T-helper 2 cell treated with Interferon-gamma antibody and Interleukin-4, amounts not matched to agents 5 μg/mL and 100 μg/mL, for 36 hours (primary cell): ENCODE data around the gene ZDHHC11.
"Not testable (repeated sequence)": the region's sequence is repeated elsewhere in the genome, so short reads cannot be mapped to it uniquely, and the experiment has no call there.

Experiments used
- DNase-seq: peaks from one replicate; pipeline ENCODE4 v3.0.0; 2021; ENCODE audit warnings: low spot score
- H3K27ac Mint-ChIP-seq: one replicate; pipeline ENCODE4 v1.8.0; 2021; ENCODE audit warnings: mild to moderate bottlenecking, mixed read lengths
- H3K27me3 Mint-ChIP-seq: one replicate; pipeline ENCODE4 v1.8.0; 2021; ENCODE audit warnings: low read depth, mixed read lengths
- H3K36me3 Mint-ChIP-seq: one replicate; pipeline ENCODE4 v1.8.0; 2021; ENCODE audit warnings: low read depth, mixed read lengths
- H3K4me1 Mint-ChIP-seq: one replicate; pipeline ENCODE4 v1.8.0; 2021; ENCODE audit warnings: low read depth, mixed read lengths
- H3K4me3 Mint-ChIP-seq: one replicate; pipeline ENCODE4 v1.8.0; 2022; ENCODE audit warnings: mild to moderate bottlenecking, moderate library complexity, mixed read lengths
- H3K9me3 Mint-ChIP-seq: one replicate; pipeline ENCODE4 v1.8.0; 2021; ENCODE audit warnings: mixed read lengths

ZDHHC11 gene

DNA sequence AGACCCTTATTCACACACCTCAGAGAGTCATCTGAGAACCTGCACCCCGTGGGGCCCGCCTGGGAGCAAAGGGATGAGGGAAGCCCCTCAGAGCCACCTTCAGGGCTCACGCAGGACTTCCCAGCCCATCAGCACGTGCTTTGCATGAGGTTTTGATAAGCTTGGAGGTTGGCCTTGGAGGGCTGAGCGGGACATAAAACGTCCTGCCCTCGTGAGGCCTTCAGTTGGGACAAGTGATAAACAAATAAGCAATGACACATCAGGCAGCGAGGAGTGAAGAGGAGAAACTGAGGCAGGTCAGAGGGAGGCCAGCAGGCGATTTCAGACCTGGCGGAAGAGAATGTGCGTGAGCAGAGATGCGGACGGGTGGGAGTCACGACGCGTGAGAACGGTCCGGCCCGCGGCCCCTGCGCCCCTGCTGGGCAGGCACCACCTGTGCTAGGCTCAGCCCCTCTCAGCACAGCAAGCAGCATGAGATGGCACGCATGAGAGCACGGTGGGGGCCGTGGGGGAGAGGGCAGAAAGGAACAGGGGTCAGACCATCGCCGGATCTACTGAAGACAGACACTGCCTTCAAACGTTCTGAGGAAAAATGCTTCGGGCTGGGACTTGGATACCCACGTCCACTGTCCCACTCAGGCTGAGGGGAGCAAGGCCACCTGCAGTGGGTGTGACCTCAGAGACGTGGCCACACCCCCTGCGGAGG is 78.8 kb downstream of the ZDHHC11 start:
- not testable (repeated sequence) for H3K4me3 Mint-ChIP-seq, H3K36me3 Mint-ChIP-seq, DNase-seq, H3K4me1 Mint-ChIP-seq, H3K27ac Mint-ChIP-seq, H3K27me3 Mint-ChIP-seq, H3K9me3 Mint-ChIP-seq

DNA sequence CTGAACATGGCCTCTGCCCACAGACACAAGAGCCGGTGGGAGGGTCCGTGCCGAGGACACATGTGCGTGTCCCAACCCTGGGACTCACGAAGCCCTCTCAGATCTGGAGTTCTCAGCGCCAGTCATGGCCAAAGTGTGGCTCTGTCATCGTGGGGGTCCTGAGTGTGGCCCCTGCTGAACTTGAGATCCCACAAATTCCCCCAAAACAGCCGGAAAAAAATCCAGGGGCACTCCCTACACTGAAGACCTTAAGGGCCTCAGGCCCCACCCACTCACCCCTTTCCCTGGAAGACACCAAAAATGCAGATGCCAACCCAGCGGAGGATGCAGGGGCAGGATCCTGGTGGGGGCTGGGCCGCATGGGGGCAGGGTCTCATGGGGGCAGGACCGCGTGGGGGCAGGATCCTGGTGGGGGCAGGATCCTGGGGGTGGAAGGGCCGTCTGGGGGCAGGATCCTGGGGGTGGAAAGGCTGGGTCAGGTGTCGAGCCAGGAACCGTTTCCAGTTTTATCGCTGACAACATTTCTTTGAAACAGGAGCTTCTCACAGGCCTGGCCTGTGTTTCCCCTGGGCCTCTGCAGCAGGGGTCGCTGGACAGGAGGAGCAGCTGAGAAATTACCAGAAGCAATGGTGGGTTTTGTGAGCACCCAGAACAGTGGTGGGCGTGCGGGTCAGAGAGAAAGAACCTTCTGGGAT is 79.6 kb downstream of the ZDHHC11 start:
- not testable (repeated sequence) for H3K27ac Mint-ChIP-seq, H3K36me3 Mint-ChIP-seq, H3K9me3 Mint-ChIP-seq, DNase-seq, H3K27me3 Mint-ChIP-seq, H3K4me3 Mint-ChIP-seq, H3K4me1 Mint-ChIP-seq

DNA sequence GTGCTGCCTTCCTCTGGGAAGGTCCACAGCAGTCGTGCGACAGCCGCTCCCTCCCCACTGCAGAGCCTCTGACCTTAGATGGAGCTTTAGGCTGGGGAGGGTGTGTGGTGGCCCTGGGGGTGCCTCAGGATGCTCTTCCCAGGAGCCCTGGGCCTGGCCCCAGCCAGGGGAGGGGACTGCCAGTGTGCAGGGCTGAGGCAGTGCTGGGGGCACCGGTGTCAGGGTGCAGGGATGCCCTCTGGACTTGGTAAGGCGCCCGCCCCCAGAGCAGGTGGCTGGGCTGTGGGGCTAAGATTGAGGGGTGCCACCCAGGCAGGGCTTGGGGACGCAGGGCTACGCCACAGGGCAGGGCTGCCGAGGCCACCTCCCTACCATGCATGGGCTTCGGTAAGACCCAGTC is 80.2 kb downstream of the ZDHHC11 start:
- H3K4me1 Mint-ChIP-seq, H3K9me3 Mint-ChIP-seq, H3K4me3 Mint-ChIP-seq, H3K27me3 Mint-ChIP-seq, H3K36me3 Mint-ChIP-seq, DNase-seq, H3K27ac Mint-ChIP-seq: not testable (repeated sequence)

DNA sequence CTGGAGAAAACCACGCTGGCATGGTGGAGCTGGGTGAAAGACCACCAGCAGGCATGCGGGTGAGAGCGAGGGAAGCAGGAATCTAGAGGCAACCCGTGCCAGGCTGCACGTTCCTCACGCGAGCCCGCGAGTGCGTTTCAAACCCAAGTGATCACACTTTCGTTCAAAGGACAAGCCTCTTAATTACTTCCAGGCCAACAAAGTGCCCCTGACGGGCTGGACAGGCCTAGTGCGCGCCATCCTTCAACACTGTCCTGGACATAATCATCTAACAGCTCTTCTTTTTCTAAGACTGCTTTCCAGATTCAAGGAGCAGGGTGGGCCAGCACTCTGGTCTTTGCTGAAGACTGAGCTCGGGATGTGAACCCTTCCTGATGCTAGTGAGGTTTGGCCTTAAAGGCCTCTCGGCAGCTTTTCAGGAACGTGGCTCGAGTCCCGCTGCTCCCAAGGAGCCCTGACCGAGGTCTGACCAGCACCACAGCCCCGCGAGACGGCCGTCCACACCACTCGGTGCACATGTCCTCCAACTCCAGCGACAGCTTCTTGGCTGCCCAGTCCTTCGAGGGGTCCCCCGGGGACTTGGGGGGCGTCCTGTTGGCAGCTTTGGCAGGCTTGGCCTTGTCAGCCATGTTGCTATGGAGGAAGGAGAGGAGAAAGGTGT is 81.2 kb downstream of the ZDHHC11 start:
- not testable (repeated sequence) for DNase-seq, H3K27ac Mint-ChIP-seq, H3K4me1 Mint-ChIP-seq, H3K27me3 Mint-ChIP-seq, H3K9me3 Mint-ChIP-seq, H3K4me3 Mint-ChIP-seq, H3K36me3 Mint-ChIP-seq

DNA sequence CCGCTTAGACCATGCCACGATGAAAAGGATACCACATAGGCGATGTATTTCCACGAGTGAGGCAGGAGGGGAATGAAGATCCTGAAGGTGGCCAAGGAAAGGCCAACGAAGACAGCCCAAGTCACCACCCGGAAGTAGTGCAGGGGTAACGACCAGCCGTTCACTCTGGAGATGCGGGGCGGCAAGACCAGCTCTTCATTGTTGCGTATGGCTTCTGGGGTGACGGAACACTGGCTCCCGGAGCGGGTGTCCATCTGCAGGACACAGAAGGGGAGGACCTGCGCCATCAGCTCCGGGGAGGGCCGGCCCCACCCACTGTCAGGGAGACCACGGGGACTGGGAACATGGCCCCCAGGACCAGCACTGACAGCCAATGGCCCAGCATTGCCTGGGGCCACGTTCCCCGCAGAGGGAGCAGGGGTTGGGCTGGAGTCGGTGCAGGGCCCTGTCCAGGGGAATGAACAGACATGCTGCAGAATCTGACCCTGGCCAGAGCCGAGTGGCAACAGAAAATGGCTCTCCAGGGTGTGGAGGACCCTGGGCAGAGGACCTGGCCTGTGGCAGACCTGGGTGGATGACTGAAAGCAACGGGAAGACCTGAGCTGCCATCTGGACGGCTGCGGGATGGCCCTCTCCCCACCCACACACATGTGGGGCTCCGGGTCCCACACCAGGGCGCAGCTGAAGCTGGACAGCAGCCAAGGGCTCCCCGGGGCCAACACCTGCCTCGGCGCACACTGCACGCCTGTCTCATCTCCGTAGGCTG is 83.9 kb downstream of the ZDHHC11 start:
- no peaks in the 10 kb centered on the region for H3K36me3 Mint-ChIP-seq
- no peak for DNase-seq

DNA sequence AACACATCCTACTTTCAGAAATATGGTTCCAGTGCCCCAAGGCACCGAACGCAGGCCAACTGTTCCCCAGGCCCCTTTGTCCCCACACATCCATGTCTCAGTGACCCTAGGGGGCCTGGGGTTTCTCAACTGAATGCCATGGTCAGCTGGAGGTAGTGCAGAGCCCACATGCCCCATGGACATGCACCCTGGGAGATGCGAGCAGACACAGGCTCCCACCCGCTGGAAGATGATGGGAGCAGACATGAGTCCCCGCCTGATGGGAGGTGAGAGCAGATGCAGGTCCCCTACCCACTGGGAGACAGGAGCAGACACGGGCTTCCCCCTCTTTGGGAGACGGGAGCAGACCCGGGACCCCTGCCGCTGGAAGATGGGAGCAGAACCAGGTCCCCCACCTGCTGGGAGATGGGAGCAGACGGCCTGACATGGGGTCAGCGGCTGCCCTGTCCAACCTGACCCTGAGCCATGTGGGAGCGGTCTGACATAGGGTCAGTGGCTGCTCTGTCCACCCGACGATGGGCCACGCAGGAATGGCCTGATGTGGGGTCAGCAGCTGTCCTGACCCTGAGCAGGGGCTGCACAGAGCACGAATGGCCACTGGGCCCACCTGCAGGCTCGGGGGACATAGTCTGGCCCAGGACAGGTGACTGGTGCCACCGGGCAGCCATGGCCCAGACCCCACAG is 84.7 kb downstream of the ZDHHC11 start:
- Mint-ChIP-seq H3K36me3 (no peaks in the 10 kb centered on the region), H3K4me3 (no peak overlapping the region), H3K4me1 (no peaks in the 10 kb centered on the region), H3K27me3 (no peaks in the 10 kb centered on the region), H3K27ac (no peak overlapping the region), H3K9me3 (no peaks in the 10 kb centered on the region)
- DNase-seq: no peak

More for the DNA sequence above, 83.9 kb downstream of the ZDHHC11 start:
- Mint-ChIP-seq H3K4me1 (no peaks in the 10 kb centered on the region), H3K4me3 (no peak overlapping the region), H3K27ac (no peak overlapping the region), H3K9me3 (no peaks in the 10 kb centered on the region), H3K27me3 (no peaks in the 10 kb centered on the region)

DNA sequence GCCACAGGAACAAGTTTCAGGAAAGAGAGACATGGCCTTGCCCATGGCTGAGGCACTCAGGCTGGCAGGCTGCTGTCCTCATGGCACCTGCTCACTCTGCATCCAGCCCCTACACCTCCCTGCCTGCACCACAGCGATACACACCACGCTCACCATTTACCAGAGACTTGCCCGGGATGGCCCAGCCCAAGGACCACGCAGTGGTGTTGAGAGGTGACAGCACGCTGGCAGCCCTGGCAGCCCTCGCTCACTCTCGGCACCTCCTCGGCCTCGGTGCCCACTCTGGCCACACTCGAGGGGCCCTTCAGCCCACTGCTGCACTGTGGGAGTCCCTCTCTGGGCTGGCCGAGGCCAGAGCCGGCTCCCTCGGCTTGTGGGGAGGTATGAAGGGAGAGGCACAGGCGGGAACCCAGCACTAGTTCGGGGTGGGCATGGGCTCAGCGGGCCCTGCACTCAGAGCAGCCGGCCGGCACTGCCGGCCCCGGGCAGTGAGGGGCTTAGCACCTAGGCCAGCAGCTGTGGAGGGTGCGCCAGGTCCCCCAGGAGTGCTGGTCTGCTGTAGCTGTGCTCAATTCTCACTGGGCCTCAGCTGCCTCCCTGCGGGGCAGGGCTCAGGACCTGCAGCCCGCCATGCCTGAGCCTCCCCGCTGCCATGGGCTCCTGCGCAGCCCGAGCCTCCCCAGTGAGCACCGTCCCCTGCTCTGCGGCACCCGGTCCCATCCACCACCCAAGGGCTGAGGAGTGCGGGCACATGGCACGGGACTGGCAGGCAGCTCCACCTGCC is 86.6 kb downstream of the ZDHHC11 start:
- Mint-ChIP-seq H3K36me3 (no peaks in the 10 kb centered on the region), H3K27me3 (no peaks in the 10 kb centered on the region), H3K9me3 (no peaks in the 10 kb centered on the region), H3K4me1 (peaks cover 2% of the 10 kb centered on the region), H3K4me3 (no peak overlapping the region), H3K27ac (no peak overlapping the region)
- no peak for DNase-seq

DNA sequence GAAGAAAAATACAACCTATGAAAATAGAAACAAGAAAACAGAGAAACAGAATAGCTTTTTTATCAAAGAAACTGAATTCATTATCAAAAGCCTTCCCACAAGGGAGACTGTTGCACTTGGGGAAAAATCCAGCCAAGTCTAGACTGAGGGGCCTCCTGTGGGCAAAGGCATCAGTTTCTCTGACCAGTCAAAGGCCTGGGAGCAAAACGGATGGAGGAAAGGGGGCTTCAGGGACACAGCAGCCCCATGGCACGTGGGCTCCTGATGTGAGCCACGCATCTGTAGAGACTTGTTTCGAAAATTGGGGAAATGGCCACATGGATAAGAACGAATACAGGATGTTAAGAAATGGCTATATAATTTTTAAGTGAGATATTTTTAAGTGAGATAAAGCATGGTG is 87.4 kb downstream of the ZDHHC11 start:
- H3K4me1 Mint-ChIP-seq: peaks cover 5% of the 10 kb centered on the region
- H3K27ac Mint-ChIP-seq: no peak overlapping the region
- no peaks in the 10 kb centered on the region for H3K9me3 Mint-ChIP-seq

DNA sequence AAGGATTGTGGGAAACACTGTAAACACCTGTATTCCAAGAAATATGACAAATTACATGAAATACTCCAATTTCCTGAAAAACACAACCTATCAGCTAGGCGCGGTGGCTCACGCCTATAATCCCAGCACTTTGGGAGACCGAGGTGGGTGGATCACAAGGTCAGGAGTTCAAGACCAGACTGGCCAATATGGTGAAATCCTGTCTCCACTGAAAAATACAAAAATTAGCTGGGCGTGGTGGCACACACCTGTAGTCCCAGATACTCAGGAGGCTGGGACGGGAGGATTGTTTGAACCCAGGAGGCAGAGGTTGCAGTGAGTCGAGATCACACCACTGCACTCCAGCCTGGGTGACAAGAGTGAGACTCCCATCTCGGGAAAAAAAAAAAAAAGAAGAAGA is 87.8 kb downstream of the ZDHHC11 start:
- H3K36me3 Mint-ChIP-seq, DNase-seq, H3K4me3 Mint-ChIP-seq, H3K27me3 Mint-ChIP-seq, H3K27ac Mint-ChIP-seq, H3K9me3 Mint-ChIP-seq, H3K4me1 Mint-ChIP-seq: not testable (repeated sequence)

More for the DNA sequence above, 87.4 kb downstream of the ZDHHC11 start:
- Mint-ChIP-seq H3K36me3 (no peaks in the 10 kb centered on the region), H3K27me3 (no peaks in the 10 kb centered on the region), H3K4me3 (no peak overlapping the region)
- no peak for DNase-seq

DNA sequence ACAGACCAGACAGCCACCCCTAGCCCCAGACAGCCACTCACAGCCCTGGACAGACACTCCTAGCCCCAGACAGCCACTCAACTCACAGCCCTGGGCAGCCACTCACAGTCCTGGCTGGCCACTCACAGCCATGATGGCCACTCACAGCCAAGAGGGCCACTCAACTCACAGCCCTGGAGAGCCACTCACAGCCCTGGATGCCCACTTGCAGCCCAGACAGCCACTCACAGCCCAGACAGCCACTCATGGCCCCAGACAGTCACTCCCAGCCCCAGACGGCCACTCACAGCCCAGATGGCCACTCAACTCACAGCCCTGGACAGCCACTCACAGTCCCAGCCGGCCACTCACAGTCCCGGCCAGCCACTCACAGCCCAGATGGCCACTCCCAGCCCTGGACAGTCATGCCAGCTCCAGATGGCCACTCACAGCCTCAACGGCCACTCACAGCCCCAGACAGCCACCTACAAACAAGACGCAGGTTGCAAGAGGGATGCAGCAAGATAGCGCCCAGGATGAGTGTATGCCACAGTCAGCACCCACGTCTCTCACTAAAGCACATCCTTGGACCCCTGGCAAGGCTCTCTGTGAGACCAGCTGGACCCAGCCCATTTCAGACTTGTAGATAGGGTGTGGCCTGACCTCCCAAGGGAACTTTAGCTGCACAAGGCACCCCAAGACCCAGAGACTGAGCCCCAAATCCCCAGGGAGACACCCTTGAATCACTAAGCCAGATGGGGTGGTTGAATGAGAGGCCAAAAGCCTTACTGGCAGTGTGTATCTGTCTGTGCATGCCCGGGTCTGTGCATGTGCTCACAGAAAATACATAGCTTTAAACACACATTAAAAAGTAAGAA is 88.7 kb downstream of the ZDHHC11 start:
- Mint-ChIP-seq H3K27me3 (no peaks in the 10 kb centered on the region), H3K27ac (no peak overlapping the region), H3K4me1 (peaks cover 5% of the 10 kb centered on the region), H3K36me3 (no peaks in the 10 kb centered on the region), H3K4me3 (no peak overlapping the region), H3K9me3 (no peaks in the 10 kb centered on the region)
- no peak for DNase-seq

DNA sequence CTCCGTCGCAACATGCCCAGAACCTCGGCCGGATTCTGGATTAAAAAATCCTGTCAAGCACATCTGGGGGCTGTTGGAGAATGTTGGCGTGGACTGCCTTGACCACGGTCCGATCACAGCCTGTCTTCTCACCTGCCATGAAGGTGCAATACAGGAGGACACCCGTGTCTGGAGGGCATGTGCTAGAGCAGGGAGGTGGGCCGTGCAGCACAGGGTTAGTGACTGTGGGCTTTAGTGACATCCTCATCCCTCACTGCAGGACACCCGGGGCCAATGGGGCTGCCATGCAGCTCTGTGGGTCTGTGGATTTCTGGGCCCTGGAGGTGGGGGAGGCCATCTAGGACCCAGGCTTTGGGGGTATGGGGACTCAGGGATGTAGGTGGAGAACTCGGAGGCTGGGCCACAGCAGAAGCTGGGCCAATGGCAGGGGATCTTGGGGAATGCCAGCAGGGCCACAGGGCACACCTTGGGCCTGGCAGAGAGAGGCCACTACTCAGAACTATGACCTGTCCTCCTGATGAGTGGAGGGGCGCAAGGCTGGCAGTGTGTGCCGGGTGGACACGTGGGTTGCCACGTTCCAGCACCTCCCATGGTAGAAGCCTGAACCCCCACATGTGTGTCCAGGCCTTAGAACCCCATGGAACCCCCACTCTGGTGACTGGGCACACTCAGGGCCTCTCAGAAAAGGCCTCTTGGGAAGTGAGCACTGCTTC is 89.6 kb downstream of the ZDHHC11 start:
- no peak for DNase-seq
- H3K4me1 Mint-ChIP-seq: peaks cover 5% of the 10 kb centered on the region

More for the DNA sequence above, 89.6 kb downstream of the ZDHHC11 start:
- Mint-ChIP-seq H3K36me3 (no peaks in the 10 kb centered on the region), H3K27ac (no peak overlapping the region), H3K27me3 (no peaks in the 10 kb centered on the region), H3K4me3 (no peak overlapping the region), H3K9me3 (no peaks in the 10 kb centered on the region)
